Measurements from ENCODE around the gene ARHGEF17. TPM values are rescaled to one million over a fixed set of nuclear protein-coding genes. Genes with fewer than 3 reads are reported as not detected.

Gene ARHGEF17
- total RNA-seq, 3 donors from 2014 or later: 7.6 to 75.8 (median 13.6) TPM

DNA sequence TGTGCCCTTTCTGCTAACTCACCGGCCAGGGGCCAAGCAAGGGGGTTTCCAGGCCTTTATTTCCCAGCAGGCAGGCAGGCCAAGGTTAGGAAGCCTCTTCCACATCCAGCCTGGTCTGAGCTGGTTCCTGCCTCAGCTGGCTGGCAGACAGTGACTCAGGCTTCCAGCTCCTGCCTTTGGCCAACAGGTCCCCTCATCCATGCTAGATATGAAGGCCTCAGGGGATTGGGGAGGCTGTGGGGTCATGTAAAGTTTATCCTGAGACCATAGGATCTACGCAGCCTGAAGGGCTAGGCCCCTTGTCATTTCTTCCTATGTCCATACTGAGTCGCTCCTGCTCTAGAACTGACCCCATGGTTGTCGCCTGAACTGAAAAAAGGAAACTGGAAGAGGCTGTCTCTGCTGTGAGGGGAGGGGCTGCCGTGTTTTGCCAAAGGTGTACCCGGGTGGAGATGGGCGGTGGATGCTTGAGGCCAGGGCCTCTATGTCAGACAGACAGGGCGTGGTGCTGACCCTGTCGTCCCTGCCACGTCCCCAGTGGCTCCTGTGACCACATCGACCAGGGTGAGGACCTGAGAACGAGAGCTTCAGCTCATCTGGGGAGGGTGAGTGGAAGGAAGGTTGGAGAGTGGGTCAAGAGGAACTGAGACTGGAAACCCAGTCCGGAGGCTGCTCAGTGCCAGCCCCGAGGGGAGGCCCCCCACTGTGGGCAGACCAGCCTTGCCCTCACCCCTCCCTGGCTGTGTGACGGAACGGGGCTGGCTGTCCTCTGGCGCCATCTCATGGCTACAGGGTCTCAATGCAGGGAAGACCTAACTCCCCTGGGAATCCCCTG lies 19.0 kb upstream of the ARHGEF17 start:
- Histone ChIP-seq H3K9me3 (no peaks in the 10 kb centered on the region), H3K36me3 (ENCODE audit: low read depth) (no peaks in the 10 kb centered on the region), H3K4me3 (no peak overlapping the region), H3K4me1 (ENCODE audit: low read depth) (peaks cover 8% of the 10 kb centered on the region)
- intact Hi-C loops (cut with DNase I, micrococcal nuclease): no loop called here
- TF ChIP-seq, protein P1, sequence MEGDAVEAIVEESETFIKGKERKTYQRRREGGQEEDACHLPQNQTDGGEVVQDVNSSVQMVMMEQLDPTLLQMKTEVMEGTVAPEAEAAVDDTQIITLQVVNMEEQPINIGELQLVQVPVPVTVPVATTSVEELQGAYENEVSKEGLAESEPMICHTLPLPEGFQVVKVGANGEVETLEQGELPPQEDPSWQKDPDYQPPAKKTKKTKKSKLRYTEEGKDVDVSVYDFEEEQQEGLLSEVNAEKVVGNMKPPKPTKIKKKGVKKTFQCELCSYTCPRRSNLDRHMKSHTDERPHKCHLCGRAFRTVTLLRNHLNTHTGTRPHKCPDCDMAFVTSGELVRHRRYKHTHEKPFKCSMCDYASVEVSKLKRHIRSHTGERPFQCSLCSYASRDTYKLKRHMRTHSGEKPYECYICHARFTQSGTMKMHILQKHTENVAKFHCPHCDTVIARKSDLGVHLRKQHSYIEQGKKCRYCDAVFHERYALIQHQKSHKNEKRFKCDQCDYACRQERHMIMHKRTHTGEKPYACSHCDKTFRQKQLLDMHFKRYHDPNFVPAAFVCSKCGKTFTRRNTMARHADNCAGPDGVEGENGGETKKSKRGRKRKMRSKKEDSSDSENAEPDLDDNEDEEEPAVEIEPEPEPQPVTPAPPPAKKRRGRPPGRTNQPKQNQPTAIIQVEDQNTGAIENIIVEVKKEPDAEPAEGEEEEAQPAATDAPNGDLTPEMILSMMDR (IDR thresholded peaks at IDR 0.05): peak; percentile 70
- ATAC-seq (peak; percentile 91), DNase-seq (peak; percentile 58 to 79 (median 70))

DNA sequence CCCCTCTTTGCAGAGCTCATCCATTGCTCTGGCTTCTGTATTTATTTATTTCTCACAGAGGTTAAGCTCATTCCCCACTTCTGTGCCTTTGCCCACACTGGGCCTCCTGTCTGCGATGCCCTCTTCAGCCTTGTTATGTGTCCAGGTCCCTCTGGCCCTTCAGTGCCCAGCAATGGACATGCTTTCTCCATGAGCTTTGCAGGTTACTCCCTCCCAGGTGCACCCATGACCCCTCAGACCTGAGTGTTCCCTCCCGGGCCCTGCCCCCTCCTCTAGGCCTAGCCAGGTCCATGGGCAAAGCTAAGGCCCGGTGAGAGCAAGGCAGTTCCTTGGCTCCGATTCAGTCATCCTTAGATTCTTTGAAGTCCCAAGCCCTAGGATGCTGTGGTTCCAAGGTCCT lies 17.5 kb upstream of the ARHGEF17 start:
- no peak overlapping the region for H3K4me3 ChIP-seq
- peaks cover 8% of the 10 kb centered on the region for H3K4me1 ChIP-seq (ENCODE audit: low read depth)
- DNase-seq (no peak), ATAC-seq (no peak)
- TF ChIP-seq, protein P1 (IDR thresholded peaks at IDR 0.05): no peak
- no peaks in the 10 kb centered on the region for H3K36me3 ChIP-seq (ENCODE audit: low read depth)
- intact Hi-C loops (cut with DNase I, micrococcal nuclease): no loop called here
- no peaks in the 10 kb centered on the region for H3K9me3 ChIP-seq

DNA sequence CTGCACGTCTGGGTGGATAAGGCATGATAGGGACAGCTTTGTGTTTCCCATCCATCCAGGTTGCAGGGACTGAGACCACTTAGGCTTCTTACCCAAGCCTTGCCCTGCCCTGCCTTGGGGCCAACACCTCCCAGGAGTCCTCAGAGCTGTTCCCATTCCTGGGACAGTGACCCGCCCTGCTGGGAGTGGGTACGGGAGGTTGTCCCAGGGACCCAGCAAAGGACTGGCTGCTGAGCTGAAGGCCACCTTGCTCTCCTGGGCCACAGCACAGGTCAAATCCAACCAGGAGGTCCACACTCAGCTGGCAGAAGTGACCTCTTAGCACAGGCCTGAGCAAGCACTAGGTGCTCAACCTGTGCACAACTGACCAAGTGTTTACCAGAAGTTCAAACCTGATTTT lies 16.9 kb upstream of the ARHGEF17 start:
- intact Hi-C loops (cut with DNase I, micrococcal nuclease): no loop called here
- TF ChIP-seq, protein P1 (IDR thresholded peaks at IDR 0.05): no peak
- H3K4me3 ChIP-seq: no peak overlapping the region
- DNase-seq: no peak
- H3K9me3 ChIP-seq: no peaks in the 10 kb centered on the region
- H3K36me3 ChIP-seq (ENCODE audit: low read depth): no peaks in the 10 kb centered on the region
- ATAC-seq: no peak
- H3K4me1 ChIP-seq (ENCODE audit: low read depth): peaks cover 8% of the 10 kb centered on the region

DNA sequence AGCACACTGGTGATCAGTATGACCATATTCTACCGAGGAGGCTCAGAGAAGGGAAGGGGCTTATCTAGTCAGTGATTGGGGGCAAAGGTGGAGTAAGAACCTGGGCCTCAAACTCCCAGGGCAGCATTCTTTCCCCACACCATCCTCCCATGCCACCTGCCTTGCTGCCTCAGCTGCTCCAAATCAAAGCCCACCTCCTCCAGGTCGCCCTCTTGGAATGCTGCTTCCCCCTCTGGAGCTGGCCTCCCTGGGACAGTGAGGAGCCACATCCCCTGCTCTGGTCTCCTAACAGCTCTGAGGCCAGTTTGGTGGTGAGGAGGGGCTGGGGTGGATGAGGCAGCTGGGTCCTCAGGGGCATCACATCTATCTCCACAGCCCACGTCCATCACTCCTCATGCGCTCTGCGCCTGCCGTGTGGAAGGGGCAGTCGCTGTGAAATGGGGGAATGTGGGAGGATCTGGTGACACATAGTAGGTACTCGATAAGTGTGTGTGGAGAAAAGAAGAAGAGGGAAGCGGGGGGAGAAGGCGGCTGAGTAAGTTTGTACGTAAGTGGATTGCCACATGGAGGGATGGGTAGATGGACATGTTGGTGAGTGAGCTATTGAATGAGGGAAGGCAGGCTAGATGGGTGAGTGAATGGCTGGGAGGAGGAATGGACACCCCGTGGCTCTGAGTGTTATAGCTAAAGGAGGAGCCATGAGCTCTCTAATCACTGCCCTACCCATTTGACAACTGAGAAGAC lies 16.1 kb upstream of the ARHGEF17 start:
- H3K4me3 ChIP-seq: no peak overlapping the region
- no peak for DNase-seq
- no peaks in the 10 kb centered on the region for H3K9me3 ChIP-seq
- H3K36me3 ChIP-seq (ENCODE audit: low read depth): no peaks in the 10 kb centered on the region
- peaks cover 8% of the 10 kb centered on the region for H3K4me1 ChIP-seq (ENCODE audit: low read depth)
- TF ChIP-seq, protein P1 (IDR thresholded peaks at IDR 0.05): no peak
- no peak for ATAC-seq
- intact Hi-C loops (cut with DNase I, micrococcal nuclease): no loop called here

DNA sequence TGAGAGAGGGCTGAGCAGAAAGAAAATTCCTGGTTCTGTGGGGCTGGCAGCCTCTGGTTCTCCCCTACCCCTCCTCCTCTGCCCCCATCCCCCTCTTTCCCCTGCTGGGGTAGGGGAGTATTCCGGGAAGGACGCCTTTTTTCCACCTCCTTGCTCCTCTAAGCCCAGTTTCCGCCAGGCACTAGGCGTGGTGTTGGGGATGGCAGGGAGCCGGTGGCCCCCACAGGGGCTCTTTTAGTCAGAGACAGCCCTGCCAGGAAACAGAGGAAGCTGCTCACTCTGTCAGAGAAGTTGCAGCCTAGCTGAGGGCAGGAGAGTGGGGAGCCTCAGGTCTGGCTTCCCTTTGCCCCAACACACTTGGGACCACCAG lies 15.6 kb upstream of the ARHGEF17 start:
- Histone ChIP-seq H3K4me3 (no peak overlapping the region), H3K36me3 (ENCODE audit: low read depth) (no peaks in the 10 kb centered on the region), H3K4me1 (ENCODE audit: low read depth) (peaks cover 8% of the 10 kb centered on the region), H3K9me3 (no peaks in the 10 kb centered on the region)
- DNase-seq (no peak), ATAC-seq (no peak)
- intact Hi-C loops (cut with DNase I, micrococcal nuclease): no loop called here
- TF ChIP-seq, protein P1 (IDR thresholded peaks at IDR 0.05): no peak
